ENCODE results near the gene SMAD6. TPM values are rescaled to one million over a fixed set of nuclear protein-coding genes. Genes with fewer than 3 reads are reported as not detected.

The SMAD6 gene
- total RNA-seq, 1 donor from 2014 or later = 2.7 TPM

DNA sequence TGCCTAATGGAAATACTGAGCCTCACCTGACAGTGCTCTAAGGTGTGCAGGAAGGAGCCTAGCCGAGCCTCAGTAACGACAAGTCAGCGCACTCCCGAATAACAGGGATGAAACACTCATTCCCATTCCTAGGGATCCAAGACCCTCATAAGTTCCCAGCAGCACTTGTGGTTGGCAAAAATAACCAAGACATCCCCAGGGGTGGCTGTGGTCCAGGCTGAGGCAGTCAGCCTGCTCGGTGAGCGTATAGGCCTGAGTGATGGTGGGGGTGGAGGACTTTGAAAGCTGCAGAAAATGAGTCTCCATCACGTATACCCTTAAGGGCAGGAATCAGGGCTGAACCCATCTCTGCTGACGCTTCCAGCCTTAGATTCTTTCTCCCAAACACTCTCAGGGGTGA is 120.1 kb downstream of the SMAD6 start:
- no peak overlapping the region for H3K4me3 Mint-ChIP-seq (ENCODE audit: unreplicated experiment)
- Histone ChIP-seq H3K4me3 (ENCODE audit: insufficient read depth, low read depth, low read length) (no peak overlapping the region), H3K9ac (ENCODE audit: low read length) (no peak overlapping the region), H3K79me2 (ENCODE audit: insufficient read depth, low read length) (no peaks in the 10 kb centered on the region), H3K4me2 (ENCODE audit: low read length) (no peak overlapping the region), H3K9me3 (ENCODE audit: insufficient read depth, low read depth, low read length) (no peaks in the 10 kb centered on the region), H2AFZ (ENCODE audit: low read depth, low read length) (no peak overlapping the region), H4K20me1 (ENCODE audit: insufficient read depth, low read length) (no peaks in the 10 kb centered on the region), H3K27me3 (ENCODE audit: insufficient read depth, low read length) (no peaks in the 10 kb centered on the region), H3K4me1 (ENCODE audit: insufficient read depth, low read length) (no peaks in the 10 kb centered on the region), H3K36me3 (ENCODE audit: insufficient read depth, low read length) (no peaks in the 10 kb centered on the region), H3K27ac (ENCODE audit: low read depth, low read length) (no peak overlapping the region)
- H3K9me3 Mint-ChIP-seq (ENCODE audit: unreplicated experiment) = no peaks in the 10 kb centered on the region
- H3K27me3 Mint-ChIP-seq (ENCODE audit: low read depth, unreplicated experiment) = peaks cover 25% of the 10 kb centered on the region
- no peak for FAIRE-seq
- H3K27ac Mint-ChIP-seq (ENCODE audit: unreplicated experiment) = no peak overlapping the region
- H3K36me3 Mint-ChIP-seq (ENCODE audit: low read depth, unreplicated experiment) = no peaks in the 10 kb centered on the region
- no peak for DNase-seq (ENCODE audit: low read depth)
- TF ChIP-seq, protein P1, sequence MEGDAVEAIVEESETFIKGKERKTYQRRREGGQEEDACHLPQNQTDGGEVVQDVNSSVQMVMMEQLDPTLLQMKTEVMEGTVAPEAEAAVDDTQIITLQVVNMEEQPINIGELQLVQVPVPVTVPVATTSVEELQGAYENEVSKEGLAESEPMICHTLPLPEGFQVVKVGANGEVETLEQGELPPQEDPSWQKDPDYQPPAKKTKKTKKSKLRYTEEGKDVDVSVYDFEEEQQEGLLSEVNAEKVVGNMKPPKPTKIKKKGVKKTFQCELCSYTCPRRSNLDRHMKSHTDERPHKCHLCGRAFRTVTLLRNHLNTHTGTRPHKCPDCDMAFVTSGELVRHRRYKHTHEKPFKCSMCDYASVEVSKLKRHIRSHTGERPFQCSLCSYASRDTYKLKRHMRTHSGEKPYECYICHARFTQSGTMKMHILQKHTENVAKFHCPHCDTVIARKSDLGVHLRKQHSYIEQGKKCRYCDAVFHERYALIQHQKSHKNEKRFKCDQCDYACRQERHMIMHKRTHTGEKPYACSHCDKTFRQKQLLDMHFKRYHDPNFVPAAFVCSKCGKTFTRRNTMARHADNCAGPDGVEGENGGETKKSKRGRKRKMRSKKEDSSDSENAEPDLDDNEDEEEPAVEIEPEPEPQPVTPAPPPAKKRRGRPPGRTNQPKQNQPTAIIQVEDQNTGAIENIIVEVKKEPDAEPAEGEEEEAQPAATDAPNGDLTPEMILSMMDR (IDR thresholded peaks at IDR 0.05; ENCODE audit: insufficient read depth, low read depth, low read length) = no peak
- no peak for TF ChIP-seq EZH2 (IDR thresholded peaks at IDR 0.05; ENCODE audit: insufficient read depth, low read length)
- H3K4me1 Mint-ChIP-seq (ENCODE audit: low read depth, unreplicated experiment) = no peaks in the 10 kb centered on the region

DNA sequence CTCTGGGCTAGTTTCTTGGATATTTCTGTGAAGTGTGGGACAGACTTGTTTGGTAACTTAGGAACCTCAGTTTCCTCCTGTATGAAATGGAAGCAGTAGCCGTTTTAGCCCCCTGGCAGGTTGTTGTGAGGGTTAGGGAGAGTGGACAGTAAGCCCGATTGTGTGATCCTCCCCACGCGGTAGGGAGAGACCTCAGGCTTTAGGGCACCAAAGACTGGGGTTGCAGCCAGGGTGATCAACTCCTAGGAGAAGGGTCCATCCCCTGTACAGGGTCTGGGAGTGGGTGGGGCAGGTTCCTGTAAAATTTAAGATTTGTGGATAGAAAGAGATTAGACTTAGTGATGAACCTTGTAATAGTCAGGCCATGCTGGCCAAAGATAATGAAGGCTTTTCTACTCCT is 120.5 kb downstream of the SMAD6 start:
- DNase-seq (ENCODE audit: low read depth) (no peak), FAIRE-seq (no peak)
- H3K4me2 ChIP-seq (ENCODE audit: low read length) = no peak overlapping the region
- H3K9me3 ChIP-seq (ENCODE audit: insufficient read depth, low read depth, low read length) = no peaks in the 10 kb centered on the region
- H3K27ac ChIP-seq (ENCODE audit: low read depth, low read length) = no peak overlapping the region
- Mint-ChIP-seq H3K4me1 (ENCODE audit: low read depth, unreplicated experiment) (no peaks in the 10 kb centered on the region), H3K36me3 (ENCODE audit: low read depth, unreplicated experiment) (no peaks in the 10 kb centered on the region), H3K9me3 (ENCODE audit: unreplicated experiment) (no peaks in the 10 kb centered on the region), H3K4me3 (ENCODE audit: unreplicated experiment) (no peak overlapping the region), H3K27me3 (ENCODE audit: low read depth, unreplicated experiment) (peaks cover 29% of the 10 kb centered on the region), H3K27ac (ENCODE audit: unreplicated experiment) (no peak overlapping the region)
- H3K4me3 ChIP-seq (ENCODE audit: insufficient read depth, low read depth, low read length) = no peak overlapping the region
- H3K9ac ChIP-seq (ENCODE audit: low read length) = no peak overlapping the region
- no peaks in the 10 kb centered on the region for H4K20me1 ChIP-seq (ENCODE audit: insufficient read depth, low read length)
- no peak overlapping the region for H2AFZ ChIP-seq (ENCODE audit: low read depth, low read length)
- TF ChIP-seq, protein P1 (IDR thresholded peaks at IDR 0.05; ENCODE audit: insufficient read depth, low read depth, low read length) = no peak
- no peak for TF ChIP-seq EZH2 (IDR thresholded peaks at IDR 0.05; ENCODE audit: insufficient read depth, low read length)
- no peaks in the 10 kb centered on the region for H3K79me2 ChIP-seq (ENCODE audit: insufficient read depth, low read length)
- H3K4me1 ChIP-seq (ENCODE audit: insufficient read depth, low read length) = no peaks in the 10 kb centered on the region
- no peaks in the 10 kb centered on the region for H3K36me3 ChIP-seq (ENCODE audit: insufficient read depth, low read length)
- no peaks in the 10 kb centered on the region for H3K27me3 ChIP-seq (ENCODE audit: insufficient read depth, low read length)

DNA sequence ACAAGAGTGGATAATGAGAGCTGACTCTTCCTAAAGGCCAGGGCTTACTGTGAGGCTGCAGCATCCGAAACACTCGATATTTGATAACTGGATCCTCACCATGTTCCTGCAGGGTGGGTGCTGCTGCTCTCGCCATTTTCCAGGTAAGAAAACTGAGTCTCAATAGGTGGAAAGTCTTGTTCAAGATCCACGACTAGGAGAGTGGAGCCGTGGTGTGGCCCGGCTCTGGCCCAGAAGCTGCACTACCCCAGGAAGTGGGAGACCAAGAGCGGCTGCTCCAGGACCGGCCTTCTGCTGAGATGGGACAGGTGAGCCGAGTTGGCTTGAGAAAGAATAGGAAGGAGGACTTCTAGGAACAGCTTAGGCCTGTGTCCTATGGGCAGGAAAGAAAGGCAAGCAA is 121.6 kb downstream of the SMAD6 start:
- Histone ChIP-seq H3K27me3 (ENCODE audit: insufficient read depth, low read length) (no peaks in the 10 kb centered on the region), H3K9ac (ENCODE audit: low read length) (no peak overlapping the region), H3K36me3 (ENCODE audit: insufficient read depth, low read length) (no peaks in the 10 kb centered on the region), H4K20me1 (ENCODE audit: insufficient read depth, low read length) (no peaks in the 10 kb centered on the region), H3K9me3 (ENCODE audit: insufficient read depth, low read depth, low read length) (no peaks in the 10 kb centered on the region), H3K4me3 (ENCODE audit: insufficient read depth, low read depth, low read length) (no peak overlapping the region), H3K27ac (ENCODE audit: low read depth, low read length) (no peak overlapping the region), H3K4me1 (ENCODE audit: insufficient read depth, low read length) (no peaks in the 10 kb centered on the region), H3K79me2 (ENCODE audit: insufficient read depth, low read length) (no peaks in the 10 kb centered on the region), H2AFZ (ENCODE audit: low read depth, low read length) (no peak overlapping the region), H3K4me2 (ENCODE audit: low read length) (no peak overlapping the region)
- H3K27ac Mint-ChIP-seq (ENCODE audit: unreplicated experiment) = no peak overlapping the region
- no peaks in the 10 kb centered on the region for H3K36me3 Mint-ChIP-seq (ENCODE audit: low read depth, unreplicated experiment)
- H3K4me1 Mint-ChIP-seq (ENCODE audit: low read depth, unreplicated experiment) = no peaks in the 10 kb centered on the region
- H3K27me3 Mint-ChIP-seq (ENCODE audit: low read depth, unreplicated experiment) = peaks cover 29% of the 10 kb centered on the region
- TF ChIP-seq EZH2 (IDR thresholded peaks at IDR 0.05; ENCODE audit: insufficient read depth, low read length) = no peak
- TF ChIP-seq, protein P1 (IDR thresholded peaks at IDR 0.05; ENCODE audit: insufficient read depth, low read depth, low read length) = no peak
- no peaks in the 10 kb centered on the region for H3K9me3 Mint-ChIP-seq (ENCODE audit: unreplicated experiment)
- DNase-seq (ENCODE audit: low read depth) (no peak), FAIRE-seq (no peak)
- H3K4me3 Mint-ChIP-seq (ENCODE audit: unreplicated experiment) = no peak overlapping the region

Data from astrocyte (in vitro differentiated cells and primary cell).